Measurements from ENCODE around the gene SNAPC4.
"Not testable (repeated sequence)": the region's sequence is repeated elsewhere in the genome, so short reads cannot be mapped to it uniquely, and the experiment has no call there.

The SNAPC4 gene

DNA sequence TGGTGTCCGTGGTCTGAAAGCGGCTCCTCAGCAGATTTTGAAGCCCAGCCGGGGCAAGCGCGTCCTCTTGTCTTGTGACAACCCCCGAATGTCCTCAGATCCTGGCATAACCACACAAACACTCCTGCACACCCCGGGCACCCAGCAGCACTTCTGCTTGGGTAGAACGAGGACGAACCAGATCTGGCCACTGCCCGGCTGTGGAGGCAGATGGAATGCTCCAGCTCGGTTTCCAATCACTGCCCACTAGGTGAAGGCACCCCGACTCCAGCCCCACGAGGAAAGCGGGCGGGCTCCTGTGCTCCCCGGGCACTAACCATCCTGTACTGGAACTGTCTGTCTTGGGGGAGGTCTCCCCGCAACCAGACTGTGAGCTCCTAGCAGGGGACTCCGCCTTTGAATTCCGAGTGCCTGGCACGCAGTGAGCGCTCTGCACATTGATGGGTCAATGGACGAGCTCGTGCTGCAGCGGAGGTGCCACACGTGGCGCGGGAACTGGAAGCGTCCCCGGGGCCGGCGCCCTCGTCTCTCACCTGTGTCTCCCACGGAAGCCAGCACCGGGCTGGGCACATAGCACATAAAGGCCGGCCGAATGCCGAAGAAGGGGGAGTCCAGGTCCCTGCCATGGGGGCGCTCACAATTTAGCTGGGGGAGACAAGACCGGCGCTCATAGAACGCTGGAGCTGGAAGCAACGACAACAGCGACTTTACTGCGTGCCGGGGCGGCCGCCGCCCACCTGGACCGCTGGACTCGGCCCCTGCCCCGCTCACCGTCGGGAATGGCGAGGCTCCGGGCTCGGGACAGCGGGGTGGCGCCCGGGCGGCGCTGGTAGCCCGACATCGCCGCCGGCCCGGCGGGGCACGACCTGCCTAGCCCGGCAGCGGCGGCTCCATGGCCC, 9.8 kb upstream of the SNAPC4 start:
- DNase-seq (ENCODE audit: low read depth in 2 of 2, low spot score in 1 of 2), result peak in 1 of 2 donors; percentile 12

DNA sequence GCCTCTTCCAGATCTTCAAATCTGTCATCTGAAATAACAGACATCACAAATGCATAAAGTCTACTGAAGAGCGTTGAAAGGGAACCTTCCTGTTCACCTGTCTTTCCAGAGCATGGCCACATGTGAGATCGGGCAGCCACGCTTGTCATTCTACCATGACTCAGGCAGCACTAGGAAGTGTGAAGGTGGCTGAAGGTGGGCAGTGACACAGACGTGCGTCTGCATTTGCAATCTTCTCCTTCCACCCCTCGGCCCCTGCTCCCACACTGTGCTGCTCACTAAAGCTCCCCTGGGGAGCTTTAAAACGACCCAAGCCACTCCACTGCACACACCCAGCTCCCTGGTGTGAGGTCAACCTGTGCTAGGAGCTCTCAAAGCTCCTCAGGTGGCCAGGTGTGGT, 7.9 kb upstream of the SNAPC4 start:
- no peak for DNase-seq (ENCODE audit: low read depth in 2 of 2, low spot score in 1 of 2)

DNA sequence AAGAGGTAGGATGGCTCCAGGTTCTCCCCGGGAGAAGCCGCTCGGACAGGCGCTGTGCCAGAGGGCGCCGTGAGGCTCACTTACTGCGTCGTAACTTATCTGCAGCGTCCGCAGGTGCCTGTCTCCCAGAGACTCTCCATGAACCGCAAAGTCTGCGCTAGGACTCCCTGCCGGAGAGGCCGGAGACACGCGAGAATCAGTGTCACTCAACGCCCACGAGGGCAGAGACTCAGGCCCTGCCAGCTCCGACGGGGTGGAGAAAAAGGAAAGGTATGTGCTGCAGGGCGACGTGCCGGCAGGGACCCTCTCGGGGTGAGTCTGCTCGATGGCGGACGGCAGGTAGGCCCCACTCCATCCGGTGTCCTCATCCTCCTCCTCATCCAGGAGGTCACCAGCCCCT, 7.1 kb upstream of the SNAPC4 start:
- not testable (repeated sequence) for DNase-seq (ENCODE audit: low read depth in 2 of 2, low spot score in 1 of 2)

DNA sequence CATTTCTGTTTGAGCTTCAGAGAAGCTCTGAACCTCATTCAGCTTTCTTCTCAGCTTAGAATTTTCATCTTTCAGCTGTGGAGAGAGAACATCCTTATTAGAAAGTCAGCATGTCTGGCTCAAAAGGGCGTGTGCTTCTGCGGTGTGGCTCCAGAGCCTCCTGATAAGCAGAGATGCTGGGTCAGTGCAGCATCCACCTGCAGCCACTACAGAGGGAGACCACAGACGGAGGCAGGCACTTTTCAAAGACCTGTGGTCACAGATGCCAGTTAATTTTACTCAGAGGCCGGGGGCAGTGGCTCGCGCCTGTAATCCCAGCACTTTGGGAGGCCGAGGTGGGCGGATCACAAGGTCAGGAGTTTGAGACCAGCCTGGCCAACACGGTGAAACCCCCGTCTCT, 5.9 kb upstream of the SNAPC4 start:
- not testable (repeated sequence) for DNase-seq (ENCODE audit: low read depth in 2 of 2, low spot score in 1 of 2)

DNA sequence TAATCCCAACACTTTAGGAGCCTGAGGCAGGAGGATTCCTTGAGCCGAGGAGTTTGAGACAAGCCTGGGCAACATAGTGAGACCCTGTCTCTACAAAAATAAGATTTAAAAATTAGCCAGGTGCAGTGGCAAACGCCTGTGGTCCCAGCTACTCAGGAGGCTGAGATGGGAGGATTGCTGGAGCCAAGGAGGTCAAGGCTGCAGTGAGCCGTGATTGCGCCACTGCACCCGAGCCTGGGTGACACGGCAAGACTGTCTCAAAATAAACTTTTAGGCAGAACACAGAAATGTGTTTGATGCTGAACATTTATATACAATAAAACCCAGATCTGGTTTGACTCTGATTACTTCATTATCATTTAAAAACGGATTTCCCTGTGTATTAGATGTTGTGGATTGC, 5.5 kb upstream of the SNAPC4 start:
- no peak for DNase-seq (ENCODE audit: low read depth in 2 of 2, low spot score in 1 of 2)

DNA sequence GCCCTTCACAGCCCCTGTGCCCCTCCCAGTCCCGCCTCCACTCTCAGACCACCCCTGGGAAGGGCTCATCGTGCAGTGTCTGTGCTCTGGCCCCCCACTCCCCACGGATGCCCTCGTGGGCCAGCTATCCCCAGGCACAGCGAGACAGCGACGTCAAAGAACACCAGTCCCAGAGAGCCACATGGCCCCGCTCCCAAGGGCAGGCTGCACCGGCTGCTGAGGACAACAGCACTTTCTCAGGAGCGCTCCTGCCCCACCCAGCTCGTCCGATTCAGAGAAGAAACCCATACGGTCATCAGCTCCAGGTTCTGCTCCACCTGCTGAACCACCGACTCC, 4.8 kb upstream of the SNAPC4 start:
- DNase-seq (ENCODE audit: low read depth in 2 of 2, low spot score in 1 of 2), result no peak

DNA sequence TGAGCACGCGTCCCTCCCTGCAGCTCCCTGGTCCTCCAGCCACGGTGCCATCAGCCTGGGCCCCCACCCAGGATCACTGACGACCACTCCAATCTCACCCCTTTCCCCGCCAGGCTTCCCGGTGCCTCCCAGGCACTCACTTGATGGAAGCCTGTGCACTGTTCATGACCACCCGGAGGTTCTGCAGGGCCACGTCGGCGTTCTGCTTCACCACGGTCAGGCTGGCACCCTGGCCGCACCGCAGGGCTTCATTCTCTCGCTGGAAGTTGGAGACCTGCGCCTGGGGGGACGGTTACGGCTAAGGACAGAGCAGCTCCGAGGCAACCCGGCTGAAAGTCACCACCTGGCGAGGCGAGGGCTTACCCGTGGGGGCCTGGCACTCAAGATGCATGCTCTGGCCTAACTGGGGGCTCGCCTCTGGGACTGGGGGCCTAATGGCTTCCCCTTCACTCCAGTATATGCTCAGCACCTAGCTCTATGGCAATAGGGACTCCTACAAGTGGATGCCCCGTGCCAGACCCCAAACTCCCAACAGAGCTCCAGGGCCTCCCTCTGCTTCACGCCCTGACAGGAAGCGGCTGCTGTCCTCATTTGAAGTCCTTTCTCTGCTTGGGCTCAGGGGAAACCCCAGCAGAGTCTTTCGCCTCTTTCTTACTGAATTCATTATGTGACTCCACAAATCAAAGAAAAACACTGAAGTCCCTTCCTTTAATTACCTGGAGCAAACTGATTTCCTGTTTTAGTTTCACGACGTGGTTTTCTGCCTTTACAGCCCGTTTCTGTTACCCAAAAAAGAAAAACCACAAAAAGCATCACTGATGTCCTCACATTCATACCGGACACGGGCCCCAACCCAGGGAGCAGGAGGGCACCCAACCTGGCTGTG, 4.2 kb upstream of the SNAPC4 start:
- DNase-seq (ENCODE audit: low read depth in 2 of 2, low spot score in 1 of 2), result no peak

DNA sequence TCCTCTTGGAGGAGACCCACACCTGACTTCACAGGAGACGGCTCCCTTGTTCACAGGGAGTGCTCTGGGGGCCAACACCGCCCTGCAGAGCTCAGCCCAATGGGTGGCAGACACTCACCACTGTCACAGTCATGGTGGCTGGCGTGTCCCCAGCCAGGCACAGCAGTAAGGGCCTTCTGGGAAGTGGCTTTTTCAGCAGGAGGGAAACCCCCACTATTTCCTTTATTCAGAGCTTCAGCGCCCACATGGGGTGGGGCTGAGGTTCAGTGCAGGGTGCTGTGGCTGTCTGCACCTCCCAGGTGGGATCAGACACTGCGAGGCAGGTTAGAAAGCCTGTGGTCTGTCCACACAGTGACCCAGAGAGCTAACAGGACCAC, 3.6 kb upstream of the SNAPC4 start:
- DNase-seq (ENCODE audit: low read depth in 2 of 2, low spot score in 1 of 2), result peak; percentile 46 to 64

DNA sequence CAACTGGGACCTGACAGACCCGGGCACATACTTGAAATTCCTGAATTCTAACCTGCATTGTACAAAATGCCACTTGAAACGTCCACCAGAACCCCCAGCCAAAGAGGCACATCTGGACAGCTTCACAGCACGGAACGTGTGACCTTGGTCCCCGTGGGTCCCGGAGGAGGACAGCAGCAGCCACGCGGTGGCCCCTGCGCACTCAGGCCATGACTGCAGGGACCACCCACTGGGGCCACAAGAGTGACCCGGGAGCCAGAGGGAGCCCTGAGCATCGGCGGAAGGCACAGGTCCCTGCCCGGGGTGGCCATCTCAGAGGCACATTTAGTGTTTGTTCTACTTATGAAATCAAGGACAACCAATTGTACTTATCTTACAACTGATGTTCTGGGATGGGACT, 2.1 kb upstream of the SNAPC4 start:
- no peak for DNase-seq (ENCODE audit: low read depth in 2 of 2, low spot score in 1 of 2)

DNA sequence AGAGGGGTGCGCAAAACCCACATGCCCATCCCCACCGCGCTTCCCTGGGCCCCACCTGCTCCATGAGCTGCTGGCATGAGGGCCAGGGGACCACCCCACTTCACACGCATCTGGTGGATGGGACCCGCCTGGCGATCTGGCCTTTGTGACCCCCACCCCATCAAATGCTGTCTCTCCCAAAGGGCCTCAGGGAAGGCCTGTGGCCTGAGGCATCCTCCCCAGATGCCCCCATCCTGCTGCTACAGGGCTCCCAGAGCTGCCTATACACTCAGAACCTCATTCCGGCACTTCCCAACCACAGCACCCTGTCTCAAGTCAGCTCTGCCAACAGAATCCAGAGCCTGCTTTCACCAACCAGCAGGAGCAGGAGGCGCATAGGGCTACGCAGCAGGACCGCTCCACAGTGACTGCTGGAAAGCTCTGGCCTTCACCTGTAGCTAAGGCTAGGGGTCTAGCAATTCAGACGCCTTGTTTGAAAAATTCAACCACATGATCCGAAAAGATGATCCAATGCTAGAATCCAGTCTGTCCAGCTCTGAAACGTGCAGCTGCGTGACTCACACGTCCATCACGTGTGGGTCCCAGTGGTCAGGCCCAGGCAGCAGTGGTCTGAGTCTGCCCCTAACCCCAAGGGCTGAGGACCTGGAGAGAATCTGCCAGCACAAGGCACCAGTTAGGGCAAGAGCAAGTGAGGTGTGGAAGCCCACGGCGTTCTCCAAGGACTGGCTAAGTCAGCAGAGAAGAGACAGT, 1.4 kb upstream of the SNAPC4 start:
- no peak for DNase-seq (ENCODE audit: low read depth in 2 of 2, low spot score in 1 of 2)

DNA sequence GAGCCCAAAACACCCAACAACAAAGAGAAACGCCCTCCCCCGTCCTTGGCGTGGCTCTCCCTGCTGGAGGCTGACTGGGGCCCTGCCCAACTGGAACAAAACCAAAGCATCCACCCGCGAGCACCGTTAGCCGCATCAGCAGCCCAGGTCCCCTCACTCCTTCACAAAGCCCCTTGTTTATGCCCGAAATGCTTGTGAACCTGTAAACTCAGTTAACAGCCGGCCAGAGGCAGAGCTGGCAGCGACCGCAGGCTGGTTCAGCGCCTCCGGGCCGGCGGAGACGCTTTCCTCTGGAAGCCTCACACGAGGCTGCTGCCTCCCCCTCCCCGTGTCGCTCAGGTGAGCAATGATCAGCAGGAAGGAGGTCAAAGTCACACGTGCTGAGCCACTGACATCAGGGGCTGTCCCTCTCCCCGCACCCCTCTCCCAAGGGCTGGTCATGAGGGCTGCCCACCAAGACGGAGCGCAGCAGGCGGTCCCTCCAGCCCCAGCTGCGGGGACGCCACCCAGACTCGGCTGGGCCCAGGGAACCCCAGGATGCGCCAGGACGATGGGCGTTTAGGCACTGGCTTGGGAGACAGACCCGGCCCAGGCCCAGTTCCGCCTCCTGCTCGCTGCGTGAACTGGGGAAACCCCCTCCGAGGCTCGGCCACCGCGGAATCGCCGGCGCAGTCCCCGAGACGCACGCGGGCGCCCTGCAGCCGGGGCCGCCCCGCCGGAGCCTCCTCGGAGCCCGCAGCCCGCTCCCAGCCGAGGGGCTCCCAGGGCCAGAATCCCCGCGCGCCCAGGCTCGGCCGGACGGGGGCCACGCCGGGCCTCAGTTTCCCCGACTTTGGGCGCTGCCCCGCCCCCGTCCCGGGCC, 563 bp downstream of the SNAPC4 start:
- no peak for DNase-seq (ENCODE audit: low read depth in 2 of 2, low spot score in 1 of 2)

DNA sequence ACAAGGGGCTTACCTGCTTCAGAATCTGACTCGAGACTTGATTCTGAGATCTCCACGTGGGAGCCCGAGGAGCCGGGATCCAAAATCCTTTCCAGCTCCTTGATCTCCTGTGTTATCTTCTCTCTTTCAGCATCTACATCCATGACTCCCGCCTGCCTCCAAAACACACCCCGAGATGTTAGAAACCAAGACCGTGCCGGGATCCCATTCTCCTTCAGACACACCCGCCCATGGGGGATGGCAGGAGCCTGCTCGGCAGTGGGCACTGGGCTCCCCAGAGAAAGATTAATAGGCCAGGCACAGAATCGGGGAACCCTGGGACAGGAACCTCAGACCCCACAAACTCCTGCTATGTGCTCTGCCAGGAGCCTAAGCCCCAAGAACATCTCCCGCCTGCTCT, 1.7 kb downstream of the SNAPC4 start:
- DNase-seq (ENCODE audit: low read depth in 2 of 2, low spot score in 1 of 2), result no peak

DNA sequence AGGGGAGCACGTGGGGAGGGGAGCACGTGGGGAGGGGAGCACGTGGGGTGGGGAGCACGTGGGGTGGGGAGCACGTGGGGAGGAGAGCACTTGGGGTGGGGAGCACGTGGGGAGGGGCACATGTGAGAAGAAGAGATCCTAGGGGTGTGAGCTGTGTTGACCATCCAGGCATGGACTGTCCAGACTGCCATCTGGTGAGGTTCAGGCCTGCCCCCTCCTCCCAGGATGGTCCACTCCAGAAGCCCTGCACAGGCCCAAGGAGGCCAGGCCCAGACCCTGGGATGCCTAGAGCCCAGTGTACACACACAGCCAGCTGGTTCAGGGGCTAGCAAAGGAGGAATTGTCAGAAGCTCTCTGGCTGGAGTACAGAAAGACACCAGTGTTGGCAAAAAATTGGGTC, 2.3 kb downstream of the SNAPC4 start:
- no peak for DNase-seq (ENCODE audit: low read depth in 2 of 2, low spot score in 1 of 2)

DNA sequence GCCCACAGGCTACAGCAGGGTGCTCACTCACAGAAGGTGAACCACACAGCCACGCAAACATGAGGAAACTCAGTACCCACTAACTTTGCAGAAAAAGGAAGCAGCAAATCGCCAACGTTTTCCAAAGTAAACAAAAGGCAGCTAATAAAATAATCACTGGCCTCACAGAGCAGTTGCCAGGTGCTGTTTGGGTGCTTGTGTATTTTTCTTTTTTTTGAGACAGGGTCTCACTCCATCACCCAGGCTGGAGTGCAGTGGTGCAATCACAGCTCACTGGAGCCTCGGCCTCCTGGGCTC, 3.8 kb downstream of the SNAPC4 start:
- no peak for DNase-seq (ENCODE audit: low read depth in 2 of 2, low spot score in 1 of 2)

DNA sequence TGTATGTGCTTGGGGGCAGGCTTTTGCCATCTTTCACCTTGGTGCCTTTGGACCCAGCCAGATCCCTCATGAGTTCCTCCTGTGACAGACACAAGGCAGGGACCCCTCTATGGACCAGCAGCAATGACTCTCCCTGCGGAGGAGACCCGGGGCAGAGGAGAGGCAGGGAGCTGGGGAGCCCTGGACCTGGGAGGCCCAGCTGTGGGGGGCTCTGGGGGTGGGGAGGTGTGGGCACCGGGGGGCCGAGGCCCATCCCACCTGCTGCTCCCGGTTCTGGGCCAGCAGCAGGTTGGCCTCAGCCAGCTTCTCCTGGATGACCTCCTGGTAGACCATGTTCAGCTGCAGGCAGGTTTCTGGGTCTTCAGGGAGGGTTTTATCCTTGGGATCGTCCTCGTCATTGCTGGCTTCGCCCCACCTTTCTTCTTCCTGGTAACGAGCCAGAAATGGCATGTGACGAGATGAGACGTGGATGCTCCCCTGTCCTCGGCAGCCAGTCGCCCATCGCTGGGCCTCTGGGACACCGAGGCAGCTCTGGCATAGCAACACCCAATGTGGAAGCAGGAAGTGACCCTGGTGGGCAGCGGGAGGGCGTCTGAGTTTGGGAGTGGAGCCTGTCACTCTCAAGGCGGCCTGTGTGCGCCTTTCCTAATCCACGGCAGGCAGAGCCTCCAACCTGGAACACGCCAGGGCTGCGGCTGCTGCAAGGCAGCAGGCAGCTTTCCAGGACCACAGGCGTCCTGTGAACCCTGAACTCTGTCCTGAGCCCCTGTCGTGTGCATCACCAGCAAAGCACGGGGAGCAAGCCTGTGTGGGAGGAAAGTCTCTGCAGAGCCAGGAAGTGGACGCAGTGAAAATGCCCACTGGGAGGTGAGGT, 4.4 kb downstream of the SNAPC4 start:
- no peak for DNase-seq (ENCODE audit: low read depth in 2 of 2, low spot score in 1 of 2)

DNA sequence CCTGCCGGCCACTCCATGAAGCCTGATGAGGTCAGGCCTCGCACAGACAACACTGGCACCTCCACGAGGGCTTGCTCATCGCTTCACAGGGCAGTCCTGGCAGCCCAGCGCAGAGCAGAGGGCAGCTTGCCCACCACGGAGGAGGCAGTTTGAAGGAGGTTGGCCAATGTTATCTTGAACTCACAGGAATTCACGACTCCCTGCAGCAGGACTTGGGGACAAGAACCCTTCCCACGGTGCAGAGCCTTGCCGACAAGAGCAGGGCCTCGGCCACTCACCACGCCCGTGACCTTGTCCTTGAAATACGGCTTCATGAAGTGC, 5.0 kb downstream of the SNAPC4 start:
- no peak for DNase-seq (ENCODE audit: low read depth in 2 of 2, low spot score in 1 of 2)

DNA sequence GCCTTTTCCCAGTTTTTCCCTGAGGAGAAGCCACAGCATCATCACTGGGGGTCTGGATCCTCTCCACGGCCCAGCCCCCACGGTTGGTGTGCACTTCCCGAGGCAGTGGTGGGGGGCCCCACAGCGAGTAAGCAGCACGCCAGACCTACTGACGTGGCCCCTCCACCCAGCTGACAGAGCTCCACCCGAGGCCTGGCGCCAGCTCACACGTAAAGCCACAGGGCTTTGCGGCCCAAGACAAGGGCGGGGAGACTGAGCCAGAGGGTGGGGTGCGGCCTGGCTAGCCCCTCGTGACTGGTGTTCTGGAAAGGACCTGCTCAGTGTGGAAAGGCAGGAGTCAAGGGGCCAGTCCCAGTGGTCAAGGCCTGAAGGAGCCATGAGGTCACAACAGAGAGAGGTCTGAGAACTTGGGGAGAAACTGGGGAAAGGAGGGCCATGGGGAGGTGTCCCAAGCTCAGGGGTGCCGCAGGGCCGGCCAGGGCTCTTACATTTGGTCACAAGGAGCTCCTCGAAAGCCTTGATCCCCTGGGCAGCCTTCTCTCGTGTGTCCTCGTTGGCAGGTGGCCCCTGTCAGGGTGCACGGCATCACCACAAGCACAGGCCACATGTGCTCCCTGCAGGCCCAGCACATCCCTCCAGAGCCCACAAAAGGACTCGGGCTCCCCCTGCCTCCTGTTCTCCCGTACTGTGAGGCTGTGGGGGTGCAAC, 5.5 kb downstream of the SNAPC4 start:
- no peak for DNase-seq (ENCODE audit: low read depth in 2 of 2, low spot score in 1 of 2)

DNA sequence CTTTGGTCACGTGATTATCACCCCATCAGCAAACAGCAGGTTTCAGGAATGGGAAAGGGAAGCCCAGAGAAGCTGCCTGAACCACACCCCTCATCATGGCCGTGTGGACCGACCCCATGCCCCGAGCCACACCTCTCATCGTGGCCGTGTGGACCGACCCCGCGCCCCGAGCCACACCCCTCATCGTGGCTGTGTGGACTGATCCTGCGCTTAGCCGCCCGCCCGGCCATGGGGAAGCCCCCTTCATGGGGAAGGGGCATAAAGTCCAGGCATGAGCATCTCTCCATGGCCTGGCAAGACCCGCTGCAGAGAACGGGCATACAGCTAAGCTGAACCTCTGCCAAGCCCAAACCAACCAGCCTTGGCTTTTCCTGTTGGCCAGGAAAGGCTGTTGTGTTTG, 6.4 kb downstream of the SNAPC4 start:
- DNase-seq (ENCODE audit: low read depth in 2 of 2, low spot score in 1 of 2), result no peak
